ENCODE results near the gene ORMDL1.

- TF ChIP-seq CTCF (IDR thresholded peaks at IDR 0.05) (no peak), POLR2A (IDR thresholded peaks at IDR 0.05) (no peak)
Observed at GRCh38 chr2:189756311-189756952, 27.7 kb downstream of the ORMDL1 start.

Measured in gastroesophageal sphincter (tissue), 3 donors.